Measurements from ENCODE around the gene NPR3.

GRCh38 chr5:32722957-32723356, 11.8 kb downstream of the NPR3 start:
- TF ChIP-seq CTCF (IDR thresholded peaks at IDR 0.05), result no peak
- TF ChIP-seq POLR2A (IDR thresholded peaks at IDR 0.05), result no peak
- TF ChIP-seq POLR2AphosphoS5 (IDR thresholded peaks at IDR 0.05), result peak in 1 of 4 donors; percentile 12
- no peak for TF ChIP-seq EP300 (IDR thresholded peaks at IDR 0.05)

Measured in sigmoid colon (tissue), 4 donors.